ENCODE data around the gene ZKSCAN2. TPM values are rescaled to one million over a fixed set of nuclear protein-coding genes. Genes with fewer than 3 reads are reported as not detected.

ZKSCAN2 gene
- total RNA-seq (2013) = 1.4 TPM
- polyA plus RNA-seq = under 1 TPM; 0.44 to 0.79 (median 0.56) TPM
- polyA minus RNA-seq = 1.4 and 2.5 TPM in 2 replicates
- 5.5 to 21.2 (median 12.6) reads per million in 11 experiments for total RNA-seq

- H3K4me1 ChIP-seq (ENCODE audit: control insufficient read depth in 1 of 2, insufficient read depth in 2 of 2, low read length in 2 of 2) = peaks cover 18 to 29% of the 10 kb centered on the region in 2 donors
- peak within 1 kb of the TSS; percentile 89 for H3K4me2 ChIP-seq (replicated peaks; ENCODE audit: extremely low read depth, low read length, poor library complexity, severe bottlenecking)
- Mint-ChIP-seq H3K4me3 (peak within 1 kb of the TSS; percentile 94), H3K27me3 (ENCODE audit: low read depth in 3 of 3) (peaks cover 0 to 3% (median 1%) of the 10 kb centered on the region in 3 donors), H3K36me3 (peaks cover 29% of the 10 kb centered on the region in 2 donors), H3K9me3 (peaks cover 0 to 2% (median 0%) of the 10 kb centered on the region in 7 donors), H3K4me1 (peaks cover 35% of the 10 kb centered on the region), H3K27ac (peak within 1 kb of the TSS; percentile 93 to 97 (median 95))
- H2AFZ ChIP-seq (ENCODE audit: insufficient read depth, low read depth, low read length, poor library complexity, severe bottlenecking) = peak within 1 kb of the TSS; percentile 93
- intact Hi-C loops (cut with micrococcal nuclease) = loop anchor here in 1 of 2 donors (2.0 kb wide), 1 partner anchor 151 kb away; no protein-coding TSS in a partner anchor
- DNase-seq = peak; percentile 74 to 81 (median 80)
- peak within 1 kb of the TSS; percentile 91 to 97 for H3K27ac ChIP-seq (ENCODE audit: low read depth in 1 of 2, low read length in 2 of 2)
- H3K4me3 ChIP-seq (replicated peaks in 1 of 3; ENCODE audit: low read depth in 2 of 3, low read length in 3 of 3) = peak within 1 kb of the TSS; percentile 81 to 94 (median 83)
- H3K36me3 ChIP-seq (replicated peaks in 1 of 2; ENCODE audit: control insufficient read depth in 1 of 2, insufficient read depth in 2 of 2, low read length in 2 of 2) = peaks cover 14 to 19% of the 10 kb centered on the region in 2 donors
- H3K27me3 ChIP-seq (ENCODE audit: control insufficient read depth in 2 of 2, insufficient read depth in 2 of 2, low read length in 2 of 2) = no peaks in the 10 kb centered on the region
- peaks cover 40% of the 10 kb centered on the region for H3K79me2 ChIP-seq (ENCODE audit: insufficient read depth, low read length)
- H3K9ac ChIP-seq (ENCODE audit: insufficient read depth, low read length, poor library complexity, severe bottlenecking) = peak within 1 kb of the TSS; percentile 91
- no peak for TF ChIP-seq CTCF (IDR thresholded peaks at IDR 0.05)
- peaks cover 45% of the 10 kb centered on the region for H4K20me1 ChIP-seq (ENCODE audit: insufficient read depth, low read length)
- no peaks in the 10 kb centered on the region for H3K9me3 ChIP-seq (replicated peaks in 1 of 2; ENCODE audit: control insufficient read depth in 1 of 2, insufficient read depth in 1 of 2, low read length in 2 of 2)
- WGBS (ENCODE audit: insufficient coverage) = 1% methylated on average over 55 of the region's 69 CpGs
These were observed at the start of gene ZKSCAN2 for GRCh38 chr16:25257470-25257955. ZKSCAN2 (minus strand) TSS chr16:25257845; CDS start chr16:25257127, 718 bp downstream.

- WGBS (ENCODE audit: insufficient coverage) = 100% methylated on average over 1 of the region's 4 CpGs
- Histone ChIP-seq H3K27me3 (ENCODE audit: control insufficient read depth in 2 of 2, insufficient read depth in 2 of 2, low read length in 2 of 2) (peaks cover 0 to 2% of the 10 kb centered on the region in 2 donors), H3K9ac (ENCODE audit: insufficient read depth, low read length, poor library complexity, severe bottlenecking) (no peak overlapping the region), H3K36me3 (replicated peaks in 1 of 2; ENCODE audit: control insufficient read depth in 1 of 2, insufficient read depth in 2 of 2, low read length in 2 of 2) (no peaks in the 10 kb centered on the region), H3K27ac (ENCODE audit: low read depth in 1 of 2, low read length in 2 of 2) (no peak overlapping the region), H3K4me3 (replicated peaks in 1 of 3; ENCODE audit: low read depth in 2 of 3, low read length in 3 of 3) (no peak overlapping the region), H3K4me1 (ENCODE audit: control insufficient read depth in 1 of 2, insufficient read depth in 2 of 2, low read length in 2 of 2) (no peaks in the 10 kb centered on the region), H3K4me2 (replicated peaks; ENCODE audit: extremely low read depth, low read length, poor library complexity, severe bottlenecking) (no peak overlapping the region), H3K79me2 (ENCODE audit: insufficient read depth, low read length) (no peaks in the 10 kb centered on the region), H4K20me1 (ENCODE audit: insufficient read depth, low read length) (no peaks in the 10 kb centered on the region), H3K9me3 (replicated peaks in 1 of 2; ENCODE audit: control insufficient read depth in 1 of 2, insufficient read depth in 1 of 2, low read length in 2 of 2) (no peaks in the 10 kb centered on the region), H2AFZ (ENCODE audit: insufficient read depth, low read depth, low read length, poor library complexity, severe bottlenecking) (no peak overlapping the region)
- Mint-ChIP-seq H3K4me1 (no peaks in the 10 kb centered on the region), H3K36me3 (no peaks in the 10 kb centered on the region), H3K27ac (no peak overlapping the region), H3K4me3 (no peak overlapping the region), H3K9me3 (peaks cover 0 to 2% (median 0%) of the 10 kb centered on the region in 7 donors), H3K27me3 (ENCODE audit: low read depth in 3 of 3) (peaks cover 3 to 9% (median 5%) of the 10 kb centered on the region in 3 donors)
- TF ChIP-seq CTCF (IDR thresholded peaks at IDR 0.05) = no peak
- DNase-seq = no peak
- intact Hi-C loops (cut with micrococcal nuclease) = no loop called here
These were observed 42.3 kb upstream of the ZKSCAN2 start for GRCh38 chr16:25299792-25300590.

Data from CD14-positive monocyte (primary cell).